HAP-1 (cell line): Measurements from ENCODE around the gene PGGHG.
"Not testable (repeated sequence)": the region's sequence is repeated elsewhere in the genome, so short reads cannot be mapped to it uniquely, and the experiment has no call there.

ENCODE experiments used
- DNase-seq, 2 experiments: peaks; one replicate each; pipeline ENCODE4 v3.0.0-alpha.2; 2016 to 2020; ENCODE audit warnings: low spot score in 2 of 2
- H3K27me3 ChIP-seq: fragments of 250-450 bp; sonication (Bioruptor Pico); 2 replicates; pipeline ENCODE4 v1.5.1; 2020; ENCODE audit warnings: low read depth, mild to moderate bottlenecking, moderate library complexity
- H3K36me3 ChIP-seq: fragments of 250-450 bp; sonication (Bioruptor Pico); replicated peaks from 2 replicates; pipeline ENCODE4 v1.5.1; 2020; ENCODE audit warnings: mild to moderate bottlenecking
- H3K4me1 ChIP-seq: fragments of 250-450 bp; sonication (Bioruptor Pico); 2 replicates; pipeline ENCODE4 v1.5.1; 2020; ENCODE audit warnings: mild to moderate bottlenecking
- H3K4me3 ChIP-seq: fragments of 250-450 bp; sonication (Bioruptor Pico); 2 replicates; pipeline ENCODE4 v1.5.1; 2020; ENCODE audit warnings: mild to moderate bottlenecking, moderate library complexity
- H3K9me3 ChIP-seq: fragments of 250-450 bp; sonication (Bioruptor Pico); 2 replicates; pipeline ENCODE4 v1.5.1; 2020; ENCODE audit warnings: mild to moderate bottlenecking, moderate library complexity
- in situ Hi-C: fragments of 300-500 bp; cut with MboI; formaldehyde crosslinking; loops from 3 replicates; pipeline ENCODE4 v1.14.3; 2020; ENCODE audit warnings: low sequenced_read_pairs, inconsistent platforms, mixed read lengths

PGGHG gene

DNA sequence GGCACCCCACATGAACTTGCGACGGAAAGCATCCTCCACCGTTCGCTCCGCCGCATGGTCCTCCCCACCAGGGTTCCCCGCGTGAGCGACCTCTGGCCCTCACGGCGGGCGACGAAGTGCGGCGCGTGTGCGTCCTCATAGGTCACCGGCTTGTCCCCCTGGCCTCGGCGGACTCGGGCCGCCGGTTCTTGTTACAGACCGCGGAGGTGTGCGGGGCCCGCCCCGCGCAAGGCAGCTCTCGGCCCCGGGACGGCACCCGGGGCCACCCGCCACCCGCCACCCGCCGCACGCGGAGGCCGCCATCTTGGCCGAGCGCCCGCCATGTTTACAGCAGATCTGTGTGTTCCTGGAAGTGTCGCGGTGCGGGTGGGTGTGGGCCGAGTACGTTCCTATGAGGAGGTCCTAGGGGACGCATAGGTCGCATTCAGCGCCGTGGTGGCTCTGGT, 15.2 kb downstream of the PGGHG start:
- peaks cover 14% of the 10 kb centered on the region for H3K4me1 ChIP-seq
- no peaks in the 10 kb centered on the region for H3K9me3 ChIP-seq
- DNase-seq: no peak
- no peak overlapping the region for H3K4me3 ChIP-seq
- H3K27me3 ChIP-seq: 0 out of 2 replicates have a peak, but pooled peaks cover 4% of the 10 kb centered on the region
- no peaks in the 10 kb centered on the region for H3K36me3 ChIP-seq
- in situ Hi-C loops: loop anchor here (5.0 kb wide), 1 partner anchor 48 kb away; no protein-coding TSS in a partner anchor

DNA sequence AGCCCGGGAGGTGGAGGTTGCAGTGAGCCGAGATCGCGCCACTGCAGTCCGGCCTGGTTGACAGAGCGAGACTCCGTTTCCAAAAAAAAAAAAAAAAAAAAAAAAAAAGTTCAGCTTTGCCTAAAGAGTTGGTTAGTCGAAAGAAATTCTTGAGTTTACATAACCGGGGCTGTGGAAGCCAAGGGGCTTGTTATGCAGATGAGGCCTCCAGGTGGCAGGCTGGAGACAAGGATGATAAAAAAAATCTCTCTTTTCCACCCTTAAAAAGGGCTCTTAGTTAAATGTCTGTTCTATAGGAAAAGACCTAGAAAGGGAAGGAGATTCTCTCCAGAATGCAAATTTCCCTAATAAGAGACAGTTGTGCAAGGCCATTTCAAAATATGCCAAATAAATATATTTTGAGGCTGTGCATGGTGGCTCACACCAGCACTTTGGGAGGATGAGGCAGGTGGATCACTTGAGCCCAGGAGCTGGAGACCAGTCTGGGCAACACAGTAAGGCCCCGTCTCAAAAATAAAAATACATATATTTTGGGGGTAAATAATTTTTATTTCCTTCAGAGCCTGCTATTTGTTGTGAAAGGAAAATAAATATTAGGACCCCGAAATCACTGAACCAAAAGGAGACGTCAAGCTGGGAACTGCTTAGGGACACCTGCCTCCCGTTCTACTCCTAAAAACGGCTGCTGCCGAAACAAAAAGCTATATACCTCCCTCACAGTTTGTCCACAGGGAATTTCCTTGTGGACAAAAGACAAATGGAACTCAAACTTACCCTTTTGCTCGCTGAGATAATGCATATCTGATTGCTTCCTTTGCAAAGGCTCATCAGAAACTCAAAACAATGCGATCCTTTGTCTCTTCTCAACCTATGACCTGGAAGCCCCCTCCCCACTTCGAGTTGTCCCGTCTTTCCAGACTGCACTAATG, 16.3 kb downstream of the PGGHG start:
- H3K4me1 ChIP-seq: peaks cover 14% of the 10 kb centered on the region
- no peak overlapping the region for H3K4me3 ChIP-seq
- in situ Hi-C loops: loop anchor here (5.0 kb wide), 1 partner anchor 47 kb away; no protein-coding TSS in a partner anchor
- 0 out of 2 replicates have a peak, but pooled peaks cover 2% of the 10 kb centered on the region for H3K27me3 ChIP-seq
- no peaks in the 10 kb centered on the region for H3K9me3 ChIP-seq
- DNase-seq: peak; percentile 76 to 78
- H3K36me3 ChIP-seq: no peaks in the 10 kb centered on the region

GRCh38 chr11:305844-306211, 16.9 kb downstream of the PGGHG start:
- in situ Hi-C loops: no loop called here
- Histone ChIP-seq H3K27me3 (no peaks in the 10 kb centered on the region), H3K36me3 (no peaks in the 10 kb centered on the region), H3K4me3 (no peak overlapping the region), H3K4me1 (peaks cover 14% of the 10 kb centered on the region), H3K9me3 (no peaks in the 10 kb centered on the region)
- DNase-seq: no peak

DNA sequence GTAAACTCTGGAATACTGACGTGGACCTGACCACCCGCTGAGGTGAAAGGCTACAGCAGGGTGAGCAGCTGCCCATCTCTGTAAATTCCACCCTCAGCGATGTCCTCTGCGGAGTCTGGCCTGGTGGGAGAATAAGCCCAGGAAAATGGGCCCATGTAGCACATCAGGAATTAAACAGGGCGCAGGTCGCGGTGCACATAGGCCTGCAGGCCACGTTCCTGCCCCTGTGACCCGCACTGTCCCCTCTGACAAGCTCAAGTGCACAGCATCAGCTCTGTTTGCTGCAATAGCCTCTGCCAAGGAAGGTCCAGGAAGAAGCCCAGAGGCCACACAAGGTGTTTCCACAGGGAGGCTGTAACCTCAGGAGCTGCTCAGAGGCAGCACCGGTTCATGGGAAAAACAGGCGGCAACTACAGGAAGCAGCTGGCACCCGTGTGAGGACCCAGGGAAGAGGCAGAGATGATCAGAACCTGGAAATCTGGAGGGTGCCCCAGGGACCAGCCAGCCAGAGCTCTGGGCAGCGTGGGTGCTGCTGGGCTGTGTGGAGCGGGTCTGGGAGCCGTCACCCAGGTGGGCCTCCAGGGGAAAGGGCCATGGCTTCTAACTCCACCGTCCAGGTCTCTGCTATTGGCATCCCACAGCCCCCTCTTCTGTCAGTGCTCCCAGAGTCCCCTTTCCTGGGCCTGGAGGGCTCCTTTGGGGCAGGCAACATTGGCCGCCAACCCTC, 17.9 kb downstream of the PGGHG start:
- Histone ChIP-seq H3K4me3 (no peak overlapping the region), H3K36me3 (no peaks in the 10 kb centered on the region), H3K9me3 (no peaks in the 10 kb centered on the region), H3K27me3 (no peaks in the 10 kb centered on the region), H3K4me1 (peaks cover 14% of the 10 kb centered on the region)
- in situ Hi-C loops: no loop called here
- DNase-seq: no peak

DNA sequence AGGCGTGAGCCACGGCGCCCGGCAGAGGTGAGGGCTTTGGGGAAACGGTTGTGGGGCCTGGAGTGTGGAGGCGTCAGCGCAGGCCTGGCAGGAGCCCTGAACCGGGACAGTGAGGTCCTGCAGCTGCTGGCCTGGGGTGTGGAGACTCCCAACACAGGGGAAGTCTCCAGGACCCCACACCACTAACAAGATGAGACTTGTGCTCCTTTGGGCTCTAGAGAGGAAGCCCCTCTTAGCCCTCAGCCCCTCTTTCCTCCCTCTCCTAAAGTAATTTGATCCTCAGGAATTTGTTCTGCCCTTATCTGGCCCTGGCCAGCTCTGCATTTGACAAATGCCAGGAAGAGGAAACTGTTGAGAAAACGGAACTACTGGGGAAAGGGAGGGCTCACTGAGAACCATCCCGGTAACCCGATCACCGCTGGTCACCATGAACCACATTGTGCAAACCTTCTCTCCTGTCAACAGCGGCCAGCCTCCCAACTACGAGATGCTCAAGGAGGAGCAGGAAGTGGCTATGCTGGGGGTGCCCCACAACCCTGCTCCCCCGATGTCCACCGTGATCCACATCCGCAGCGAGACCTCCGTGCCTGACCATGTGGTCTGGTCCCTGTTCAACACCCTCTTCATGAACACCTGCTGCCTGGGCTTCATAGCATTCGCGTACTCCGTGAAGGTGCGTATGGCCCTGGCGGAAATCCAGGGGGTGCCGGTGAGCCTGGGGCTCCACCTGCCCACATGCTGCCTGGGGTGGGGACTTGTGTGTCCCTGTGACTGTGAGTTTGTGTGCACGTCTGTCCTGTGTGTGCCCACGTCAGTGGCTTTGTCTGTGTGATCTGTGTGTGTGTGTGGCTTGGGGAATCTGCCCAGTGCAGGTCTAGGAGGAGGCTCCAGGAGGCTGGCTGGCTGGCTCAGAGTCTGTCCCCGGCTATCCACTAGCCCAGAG, 19.1 kb downstream of the PGGHG start, which contains the start of gene IFITM2:
IFITM2 (plus strand) TSS at position 51 of the 943 bp plus-strand sequence; CDS start at position 428, 377 bp downstream.
- in situ Hi-C loops, H3K36me3 ChIP-seq, H3K9me3 ChIP-seq, H3K4me3 ChIP-seq, DNase-seq, H3K27me3 ChIP-seq, H3K4me1 ChIP-seq: not testable (repeated sequence)

GRCh38 chr11:308740-309665, 20.1 kb downstream of the PGGHG start:
- H3K4me3 ChIP-seq, in situ Hi-C loops, H3K27me3 ChIP-seq, H3K36me3 ChIP-seq, DNase-seq, H3K9me3 ChIP-seq: not testable (repeated sequence)
- H3K4me1 ChIP-seq: peaks cover 16% of the 10 kb centered on the region

- H3K4me3 ChIP-seq: peak overlapping the region; percentile 13
- DNase-seq, in situ Hi-C loops, H3K36me3 ChIP-seq, H3K9me3 ChIP-seq, H3K27me3 ChIP-seq: not testable (repeated sequence)
- peaks cover 17% of the 10 kb centered on the region for H3K4me1 ChIP-seq
Measured at GRCh38 chr11:309979-310572, 21.1 kb downstream of the PGGHG start.

- H3K27me3 ChIP-seq, in situ Hi-C loops, H3K9me3 ChIP-seq, H3K36me3 ChIP-seq, H3K4me3 ChIP-seq, DNase-seq: not testable (repeated sequence)
- H3K4me1 ChIP-seq: peaks cover 16% of the 10 kb centered on the region
Measured at GRCh38 chr11:311013-311748, 22.3 kb downstream of the PGGHG start.

DNA sequence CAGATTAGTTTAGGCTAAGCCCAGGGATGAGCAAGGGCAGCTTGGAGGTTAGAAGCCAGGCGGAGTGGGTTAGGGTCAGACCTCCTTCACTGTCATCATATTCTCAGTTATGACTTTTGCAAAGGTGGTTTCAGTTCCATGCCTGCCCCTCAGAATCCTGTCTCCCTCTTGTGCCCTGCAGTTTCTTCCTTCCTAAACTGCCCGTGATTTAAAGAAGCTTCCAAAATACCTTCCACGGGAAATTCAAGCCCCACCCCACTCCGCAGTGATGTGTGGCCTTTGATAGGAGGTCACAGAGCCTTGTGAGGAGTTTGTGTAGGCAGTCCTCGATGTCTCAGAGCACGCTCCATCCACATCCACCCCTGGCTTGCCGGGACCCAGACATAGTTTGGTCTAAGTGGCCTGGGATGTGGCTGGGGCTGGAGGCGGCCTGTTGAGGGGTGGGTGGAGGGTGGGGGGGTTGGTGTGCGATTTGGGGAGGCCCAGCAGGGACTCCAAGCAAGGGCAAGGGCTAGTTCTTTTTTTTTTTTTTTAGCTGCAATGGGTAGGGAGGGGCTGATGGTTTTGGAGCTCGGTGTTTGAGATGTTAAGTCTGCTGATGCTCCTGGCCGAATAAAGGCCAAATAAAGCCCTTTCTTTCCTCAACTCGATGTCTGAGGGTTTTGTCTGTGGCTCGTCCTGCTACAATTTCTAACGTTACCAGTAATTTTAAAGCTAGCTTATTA, 23.3 kb downstream of the PGGHG start:
- H3K27me3 ChIP-seq: no peaks in the 10 kb centered on the region
- no peaks in the 10 kb centered on the region for H3K36me3 ChIP-seq
- in situ Hi-C loops: no loop called here
- H3K4me3 ChIP-seq: no peak overlapping the region
- no peak for DNase-seq
- no peaks in the 10 kb centered on the region for H3K9me3 ChIP-seq
- peaks cover 24% of the 10 kb centered on the region for H3K4me1 ChIP-seq

GRCh38 chr11:313304-313786, 24.4 kb downstream of the PGGHG start:
- in situ Hi-C loops: no loop called here
- H3K9me3 ChIP-seq: no peaks in the 10 kb centered on the region
- no peak for DNase-seq
- no peaks in the 10 kb centered on the region for H3K36me3 ChIP-seq
- peaks cover 30% of the 10 kb centered on the region for H3K4me1 ChIP-seq
- no peaks in the 10 kb centered on the region for H3K27me3 ChIP-seq
- no peak overlapping the region for H3K4me3 ChIP-seq
